OCI-LY7 (cell line): ENCODE results near the gene SBNO1. TPM values are rescaled to one million over a fixed set of nuclear protein-coding genes. Genes with fewer than 3 reads are reported as not detected.

Source experiments
- BruUV-seq: library from RNA; stranded (reverse); fragments of 400-500 nt; replicated peaks from 2 replicates; lab custom pipeline; 2021; lab: Mats Ljungman, UMichigan
- CTCF ChIA-PET: fragments of 300-600 bp; sonication (Branson Sonifier 250); formaldehyde crosslinking; loops from one replicate; lab custom pipeline; 2022; ENCODE audit warnings: antibody characterized with exemption; ENCODE audit not compliant: unreplicated experiment; lab: Charles Lee
- POLR2A ChIA-PET: fragments of 300-600 bp; sonication (Branson Sonifier 250); formaldehyde crosslinking; loops from one replicate; lab custom pipeline; 2022; ENCODE audit warnings: antibody characterized with exemption; lab: Charles Lee
- DNase-seq: peaks from one replicate; pipeline ENCODE4 v3.0.0-alpha.2; 2015; ENCODE audit warnings: low spot score
- H2AFZ ChIP-seq: fragments of 200-600 bp; sonication (generic), shearing (Covaris generic); 2 replicates; pipeline ENCODE4 v1.6.1; 2014; ENCODE audit warnings: mild to moderate bottlenecking, antibody characterized with exemption, low read length, moderate library complexity
- H3K27ac ChIP-seq: fragments of 200-600 bp; sonication (generic); 2 replicates; pipeline ENCODE4 v1.5.1; 2014; ENCODE audit warnings: mixed run types, low read depth, mild to moderate bottlenecking, moderate library complexity, low read length, inconsistent platforms; ENCODE audit not compliant: poor library complexity, severe bottlenecking
- H3K36me3 ChIP-seq: fragments of 200-600 bp; sonication (generic); 2 replicates; pipeline ENCODE4 v1.6.1; 2014; ENCODE audit warnings: mild to moderate bottlenecking, antibody characterized with exemption, low read length, moderate library complexity, mixed read lengths; ENCODE audit not compliant: insufficient read depth
- H3K4me1 ChIP-seq: fragments of 200-600 bp; sonication (generic); 2 replicates; pipeline ENCODE4 v1.5.1; 2014; ENCODE audit warnings: mild to moderate bottlenecking, low read length; ENCODE audit not compliant: insufficient read depth, poor library complexity, severe bottlenecking
- H3K4me2 ChIP-seq: fragments of 200-600 bp; sonication (generic); 2 replicates; pipeline ENCODE4 v1.6.1; 2014; ENCODE audit warnings: mild to moderate bottlenecking, low read length
- H3K4me3 ChIP-seq: fragments of 200-600 bp; sonication (generic); 2 replicates; pipeline ENCODE4 v1.5.1; 2014; ENCODE audit warnings: mild to moderate bottlenecking, low read depth, low read length; ENCODE audit not compliant: poor library complexity, severe bottlenecking
- H3K79me2 ChIP-seq: fragments of 200-600 bp; sonication (generic); 2 replicates; pipeline ENCODE4 v1.6.1; 2016; ENCODE audit warnings: low read depth, mild to moderate bottlenecking, low read length, moderate library complexity, mixed read lengths; ENCODE audit not compliant: insufficient read depth
- H3K9me2 ChIP-seq: fragments of 200-600 bp; sonication (generic); 2 replicates; pipeline ENCODE4 v1.6.1; 2016; ENCODE audit warnings: mild to moderate bottlenecking, low read length, mixed read lengths; ENCODE audit not compliant: insufficient read depth
- H3K9me3 ChIP-seq: fragments of 200-600 bp; sonication (generic); 2 replicates; pipeline ENCODE4 v1.6.1; 2014; ENCODE audit warnings: mild to moderate bottlenecking, mixed run types, low read length, mixed read lengths
- H4K20me1 ChIP-seq: fragments of 200-600 bp; sonication (generic); 2 replicates; pipeline ENCODE4 v1.6.1; 2014; ENCODE audit warnings: mild to moderate bottlenecking, antibody characterized with exemption, low read length, moderate library complexity, mixed read lengths; ENCODE audit not compliant: insufficient read depth
- EZH2phosphoT487 ChIP-seq: fragments of 200-600 bp; sonication (generic); IDR thresholded peaks from 2 replicates; pipeline ENCODE4 v1.6.1; 2018; ENCODE audit warnings: low read depth, borderline replicate concordance, mild to moderate bottlenecking, mixed run types, antibody characterized with exemption, low read length, moderate library complexity, mixed read lengths
- intact Hi-C: fragments of 100-400 bp; cut with micrococcal nuclease; formaldehyde crosslinking; loops from one replicate; pipeline ENCODE4 v1.10.0; 2022; ENCODE audit not compliant: unreplicated experiment
- small RNA-seq: library from RNA; depleted of rRNA; stranded (forward); fragments of <200 nt; gene quantifications from one replicate; pipeline ENCODE3, GENCODE V24; 2014
- total RNA-seq, 2 experiments: library from RNA; depleted of rRNA in 1 of 2; stranded (reverse); fragments of >200 nt in 1 of 2; shearing (Covaris generic) in 1 of 2; gene quantifications; 2 replicates each; pipeline ENCODE4 v1.2.3, GENCODE V29; 2014 to 2022
- TF ChIP-seq, protein P1 (sequence below): fragments of 200-600 bp; sonication (generic); conservative IDR thresholded peaks from 2 replicates; pipeline ENCODE4 v1.5.1; 2014; ENCODE audit warnings: mild to moderate bottlenecking, antibody characterized with exemption, low read length, moderate library complexity, mixed read lengths

SBNO1 gene
- total RNA-seq, 2 experiments from 2014 or later, result 23.7 to 57.3 TPM

GRCh38 chr12:123245678-123246077, 119.0 kb downstream of the SBNO1 start:
- Histone ChIP-seq H3K4me1 (no peaks in the 10 kb centered on the region), H3K79me2 (peaks cover 35% of the 10 kb centered on the region), H2AFZ (no peak overlapping the region), H3K9me3 (peaks cover 17% of the 10 kb centered on the region; the same call in 1 of the 2 replicates), H4K20me1 (no peaks in the 10 kb centered on the region), H3K9me2 (no peaks in the 10 kb centered on the region), H3K27ac (no peak overlapping the region), H3K36me3 (peaks cover 71% of the 10 kb centered on the region), H3K4me2 (no peak overlapping the region), H3K4me3 (no peak overlapping the region)
- CTCF ChIA-PET, result no interaction called here
- TF ChIP-seq EZH2phosphoT487, result no peak
- TF ChIP-seq, protein P1, sequence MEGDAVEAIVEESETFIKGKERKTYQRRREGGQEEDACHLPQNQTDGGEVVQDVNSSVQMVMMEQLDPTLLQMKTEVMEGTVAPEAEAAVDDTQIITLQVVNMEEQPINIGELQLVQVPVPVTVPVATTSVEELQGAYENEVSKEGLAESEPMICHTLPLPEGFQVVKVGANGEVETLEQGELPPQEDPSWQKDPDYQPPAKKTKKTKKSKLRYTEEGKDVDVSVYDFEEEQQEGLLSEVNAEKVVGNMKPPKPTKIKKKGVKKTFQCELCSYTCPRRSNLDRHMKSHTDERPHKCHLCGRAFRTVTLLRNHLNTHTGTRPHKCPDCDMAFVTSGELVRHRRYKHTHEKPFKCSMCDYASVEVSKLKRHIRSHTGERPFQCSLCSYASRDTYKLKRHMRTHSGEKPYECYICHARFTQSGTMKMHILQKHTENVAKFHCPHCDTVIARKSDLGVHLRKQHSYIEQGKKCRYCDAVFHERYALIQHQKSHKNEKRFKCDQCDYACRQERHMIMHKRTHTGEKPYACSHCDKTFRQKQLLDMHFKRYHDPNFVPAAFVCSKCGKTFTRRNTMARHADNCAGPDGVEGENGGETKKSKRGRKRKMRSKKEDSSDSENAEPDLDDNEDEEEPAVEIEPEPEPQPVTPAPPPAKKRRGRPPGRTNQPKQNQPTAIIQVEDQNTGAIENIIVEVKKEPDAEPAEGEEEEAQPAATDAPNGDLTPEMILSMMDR, result no peak
- BruUV-seq, result no TSS peak
- DNase-seq, result no peak
- intact Hi-C loops, result no loop called here
- POLR2A ChIA-PET, result no interaction called here

DNA sequence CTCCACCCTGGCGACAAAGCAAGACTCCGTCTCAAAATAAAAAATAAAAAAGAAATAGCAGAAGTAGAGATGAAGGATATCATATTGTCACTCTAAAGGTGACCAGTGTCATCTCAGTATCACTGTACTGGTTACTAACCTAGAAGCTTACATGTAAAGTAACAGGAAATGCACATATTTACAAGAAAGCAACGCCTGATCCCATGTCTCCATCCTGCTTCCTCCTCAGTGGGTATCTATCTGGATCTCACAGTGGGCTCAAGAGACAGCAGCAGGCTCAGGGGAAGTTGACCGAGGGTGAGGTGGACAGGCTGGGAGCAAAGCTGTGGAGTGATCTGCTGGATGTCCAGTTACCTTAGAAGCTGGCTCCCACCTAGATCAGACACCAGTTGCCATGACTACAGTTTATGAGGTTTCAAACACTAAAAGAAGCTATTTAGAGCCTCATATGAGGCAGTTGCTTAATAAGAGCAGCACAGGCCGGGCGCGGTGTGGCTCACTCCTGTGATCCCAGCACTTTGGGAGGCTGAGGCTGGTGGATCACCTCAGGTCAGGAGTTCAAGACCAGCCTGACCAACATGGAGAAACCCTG, 120.9 kb downstream of the SBNO1 start:
- Histone ChIP-seq H3K9me3 (peaks cover 17% of the 10 kb centered on the region; the same call in 1 of the 2 replicates), H3K4me1 (no peaks in the 10 kb centered on the region), H4K20me1 (no peaks in the 10 kb centered on the region), H3K27ac (no peak overlapping the region), H3K79me2 (peaks cover 34% of the 10 kb centered on the region), H3K9me2 (no peaks in the 10 kb centered on the region), H3K36me3 (peaks cover 69% of the 10 kb centered on the region), H3K4me2 (no peak overlapping the region), H2AFZ (no peak overlapping the region), H3K4me3 (no peak overlapping the region)
- no peak for DNase-seq
- ChIA-PET POLR2A (interaction anchor here (0.6 to 2.5 kb wide), 2 partner anchors 10 to 35 kb away, joined by 4 to 17 read pairs; partner anchors contain the start of genes MPHOSPH9 and MTRFR), CTCF (no interaction called here)
- TF ChIP-seq EZH2phosphoT487, result no peak
- no TSS peak for BruUV-seq
- intact Hi-C loops, result no loop called here

- no peak for DNase-seq
- TF ChIP-seq EZH2phosphoT487, result no peak
- TF ChIP-seq, protein P1, result no peak
- ChIA-PET POLR2A (interaction anchor here (0.5 to 2.5 kb wide), 2 partner anchors 9 to 403 kb away, joined by 3 to 17 read pairs; partner anchors contain the start of genes MPHOSPH9 and MTRFR), CTCF (no interaction called here)
- Histone ChIP-seq H3K27ac (no peak overlapping the region), H3K4me3 (no peak overlapping the region), H3K79me2 (peaks cover 38% of the 10 kb centered on the region), H3K9me3 (0 out of 2 replicates have a peak, but pooled peaks cover 12% of the 10 kb centered on the region), H4K20me1 (no peaks in the 10 kb centered on the region), H3K4me2 (no peak overlapping the region), H3K9me2 (no peaks in the 10 kb centered on the region), H2AFZ (no peak overlapping the region), H3K4me1 (peaks cover 7% of the 10 kb centered on the region), H3K36me3 (peaks cover 64% of the 10 kb centered on the region)
- no TSS peak for BruUV-seq
- intact Hi-C loops, result no loop called here
Observed at GRCh38 chr12:123242116-123242904, 122.3 kb downstream of the SBNO1 start.

Small RNA genes within 50 kb of the gene (small RNA-seq; reads per million reads assigned to genes)
- not detected for gene RF00019
- gene RNA5SP375, result 0.21 reads per million

Other genes with a start within 250 kb of the SBNO1 start
- gene PITPNM2, start 213.8 kb downstream of the SBNO1 start, total RNA-seq (2014; rRNA removed; shearing (Covaris generic)), result 0.13 and 0.73 TPM in 2 replicates
- 0.42 and 0.77 TPM in 2 replicates for gene PITPNM2, start 213.8 kb downstream of the SBNO1 start, total RNA-seq (2022)
- 136 and 166 TPM in 2 replicates for gene MPHOSPH9, start 131.7 kb downstream of the SBNO1 start, total RNA-seq (2014; rRNA removed; shearing (Covaris generic))
- gene MPHOSPH9, start 131.7 kb downstream of the SBNO1 start, total RNA-seq (2022), result 88.3 and 102 TPM in 2 replicates
- 30.1 and 35.5 TPM in 2 replicates for gene MTRFR, start 131.4 kb downstream of the SBNO1 start, total RNA-seq (2014; rRNA removed; shearing (Covaris generic))
- 32.8 and 34.4 TPM in 2 replicates for gene MTRFR, start 131.4 kb downstream of the SBNO1 start, total RNA-seq (2022)
- 50.7 and 65.2 TPM in 2 replicates for gene CDK2AP1, start 93.0 kb downstream of the SBNO1 start, total RNA-seq (2014; rRNA removed; shearing (Covaris generic))
- 56.3 and 57.3 TPM in 2 replicates for gene CDK2AP1, start 93.0 kb downstream of the SBNO1 start, total RNA-seq (2022)
- 87.8 and 101 TPM in 2 replicates for gene KMT5A, start 19.3 kb upstream of the SBNO1 start, total RNA-seq (2014; rRNA removed; shearing (Covaris generic))
- 149 and 153 TPM in 2 replicates for gene KMT5A, start 19.3 kb upstream of the SBNO1 start, total RNA-seq (2022)
- gene RILPL2, start 71.8 kb upstream of the SBNO1 start, total RNA-seq (2014; rRNA removed; shearing (Covaris generic)), result 3.4 and 4.0 TPM in 2 replicates
- 5.5 and 6.8 TPM in 2 replicates for gene RILPL2, start 71.8 kb upstream of the SBNO1 start, total RNA-seq (2022)
- 31.3 and 43.7 TPM in 2 replicates for gene SNRNP35, start 93.3 kb upstream of the SBNO1 start, total RNA-seq (2014; rRNA removed; shearing (Covaris generic))
- 29.3 and 32.9 TPM in 2 replicates for gene SNRNP35, start 93.3 kb upstream of the SBNO1 start, total RNA-seq (2022)
- gene RILPL1, start 168.9 kb upstream of the SBNO1 start, total RNA-seq (2014; rRNA removed; shearing (Covaris generic)), result 0.05 and 0.38 TPM in 2 replicates
- gene RILPL1, start 168.9 kb upstream of the SBNO1 start, total RNA-seq (2022), result 0.74 and 0.86 TPM in 2 replicates
- gene TMED2, start 219.7 kb upstream of the SBNO1 start, total RNA-seq (2014; rRNA removed; shearing (Covaris generic)), result 89.3 and 94.9 TPM in 2 replicates
- 146 and 154 TPM in 2 replicates for gene TMED2, start 219.7 kb upstream of the SBNO1 start, total RNA-seq (2022)
- gene DDX55, start 237.3 kb upstream of the SBNO1 start, total RNA-seq (2014; rRNA removed; shearing (Covaris generic)), result 56.6 and 78.6 TPM in 2 replicates
- 44.2 and 48.7 TPM in 2 replicates for gene DDX55, start 237.3 kb upstream of the SBNO1 start, total RNA-seq (2022)